ENCODE measurements around the gene FAM120AOS. TPM values are rescaled to one million over a fixed set of nuclear protein-coding genes. Genes with fewer than 3 reads are reported as not detected.

The FAM120AOS gene
- total and polyA plus RNA-seq, 2 donors from 2014 or later = 38.7 to 53.2 TPM

GRCh38 chr9:93434056-93434455 is 19.3 kb downstream of the FAM120AOS start:
- H3K9ac ChIP-seq (ENCODE audit: low read length in 3 of 3) = no peak overlapping the region
- intact Hi-C loops (cut with DNase I) = no loop called here
- no peak for TF ChIP-seq CTCF (IDR thresholded peaks at IDR 0.05; ENCODE audit: borderline replicate concordance, extremely low read depth, insufficient read depth)
- H3K4me1 ChIP-seq (ENCODE audit: control insufficient read depth in 2 of 3, insufficient read depth in 2 of 3, low read depth in 1 of 3, low read length in 3 of 3) = no peaks in the 10 kb centered on the region
- H3K27ac ChIP-seq (ENCODE audit: low read depth in 2 of 2, low read length in 2 of 2) = no peak overlapping the region
- no peaks in the 10 kb centered on the region for H3K9me3 ChIP-seq (ENCODE audit: control insufficient read depth in 2 of 3, insufficient read depth in 1 of 3, low read length in 3 of 3)
- DNase-seq (no peak), FAIRE-seq (no peak)
- no peak overlapping the region for H3K4me3 ChIP-seq (ENCODE audit: low read length in 3 of 3)
- H3K36me3 ChIP-seq (ENCODE audit: control insufficient read depth in 2 of 3, insufficient read depth in 3 of 3, low read length in 3 of 3) = no peaks in the 10 kb centered on the region
- H3K27me3 ChIP-seq (ENCODE audit: control insufficient read depth, insufficient read depth, low read length) = no peaks in the 10 kb centered on the region

- TF ChIP-seq CTCF (IDR thresholded peaks at IDR 0.05; ENCODE audit: borderline replicate concordance, extremely low read depth, insufficient read depth) = no peak
- DNase-seq (no peak), FAIRE-seq (no peak)
- Histone ChIP-seq H3K27ac (ENCODE audit: low read depth in 2 of 2, low read length in 2 of 2) (no peak overlapping the region), H3K9ac (ENCODE audit: low read length in 3 of 3) (no peak overlapping the region), H3K4me1 (ENCODE audit: control insufficient read depth in 2 of 3, insufficient read depth in 2 of 3, low read depth in 1 of 3, low read length in 3 of 3) (no peaks in the 10 kb centered on the region), H3K4me3 (ENCODE audit: low read length in 3 of 3) (no peak overlapping the region), H3K27me3 (ENCODE audit: control insufficient read depth, insufficient read depth, low read length) (no peaks in the 10 kb centered on the region), H3K9me3 (ENCODE audit: control insufficient read depth in 2 of 3, insufficient read depth in 1 of 3, low read length in 3 of 3) (no peaks in the 10 kb centered on the region), H3K36me3 (ENCODE audit: control insufficient read depth in 2 of 3, insufficient read depth in 3 of 3, low read length in 3 of 3) (no peaks in the 10 kb centered on the region)
- intact Hi-C loops (cut with DNase I) = no loop called here
Measured at GRCh38 chr9:93432964-93433363, 20.4 kb downstream of the FAM120AOS start.

- Histone ChIP-seq H3K9me3 (ENCODE audit: control insufficient read depth in 2 of 3, insufficient read depth in 1 of 3, low read length in 3 of 3) (no peaks in the 10 kb centered on the region), H3K27me3 (ENCODE audit: control insufficient read depth, insufficient read depth, low read length) (no peaks in the 10 kb centered on the region), H3K9ac (ENCODE audit: low read length in 3 of 3) (no peak overlapping the region), H3K36me3 (ENCODE audit: control insufficient read depth in 2 of 3, insufficient read depth in 3 of 3, low read length in 3 of 3) (no peaks in the 10 kb centered on the region), H3K27ac (ENCODE audit: low read depth in 2 of 2, low read length in 2 of 2) (no peak overlapping the region), H3K4me3 (ENCODE audit: low read length in 3 of 3) (no peak overlapping the region), H3K4me1 (ENCODE audit: control insufficient read depth in 2 of 3, insufficient read depth in 2 of 3, low read depth in 1 of 3, low read length in 3 of 3) (no peaks in the 10 kb centered on the region)
- no peak for TF ChIP-seq CTCF (IDR thresholded peaks at IDR 0.05; ENCODE audit: borderline replicate concordance, extremely low read depth, insufficient read depth)
- intact Hi-C loops (cut with DNase I) = no loop called here
- DNase-seq (peak in 1 of 5 donors; percentile 21), FAIRE-seq (no peak)
Measured at GRCh38 chr9:93431539-93432105, 21.8 kb downstream of the FAM120AOS start.
